Measurements from ENCODE around the gene IER5L. TPM values are rescaled to one million over a fixed set of nuclear protein-coding genes. Genes with fewer than 3 reads are reported as not detected.

IER5L gene
- total and polyA plus RNA-seq, 8 donors, result 5.7 to 21.4 (median 8.2) TPM

DNA sequence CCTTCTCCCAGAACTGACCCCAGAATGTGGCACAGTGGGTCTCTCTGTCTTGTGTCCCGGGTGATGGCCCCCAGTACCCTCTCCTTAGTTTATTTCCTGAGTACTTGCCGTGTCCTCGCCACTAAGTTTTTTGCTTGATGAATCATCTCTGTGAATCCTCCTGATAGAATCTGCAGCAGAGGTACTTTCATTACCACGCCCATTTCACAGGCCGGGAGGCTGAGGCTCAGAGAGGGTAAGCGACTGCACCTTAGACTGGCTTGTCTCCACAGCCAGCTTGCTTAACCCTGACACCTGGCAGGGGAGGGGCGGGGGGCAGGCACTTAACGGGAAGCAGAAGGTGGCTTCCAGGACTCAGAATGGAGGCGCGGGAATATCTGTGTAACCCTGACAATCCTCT, 7.9 kb upstream of the IER5L start:
- intact Hi-C loops (cut with DNase I), result no loop called here
- H3K36me3 ChIP-seq, result no peaks in the 10 kb centered on the region
- no peak overlapping the region for H3K4me3 ChIP-seq
- H3K4me1 ChIP-seq, result no peaks in the 10 kb centered on the region
- ATAC-seq, result no peak
- TF ChIP-seq, protein P1, sequence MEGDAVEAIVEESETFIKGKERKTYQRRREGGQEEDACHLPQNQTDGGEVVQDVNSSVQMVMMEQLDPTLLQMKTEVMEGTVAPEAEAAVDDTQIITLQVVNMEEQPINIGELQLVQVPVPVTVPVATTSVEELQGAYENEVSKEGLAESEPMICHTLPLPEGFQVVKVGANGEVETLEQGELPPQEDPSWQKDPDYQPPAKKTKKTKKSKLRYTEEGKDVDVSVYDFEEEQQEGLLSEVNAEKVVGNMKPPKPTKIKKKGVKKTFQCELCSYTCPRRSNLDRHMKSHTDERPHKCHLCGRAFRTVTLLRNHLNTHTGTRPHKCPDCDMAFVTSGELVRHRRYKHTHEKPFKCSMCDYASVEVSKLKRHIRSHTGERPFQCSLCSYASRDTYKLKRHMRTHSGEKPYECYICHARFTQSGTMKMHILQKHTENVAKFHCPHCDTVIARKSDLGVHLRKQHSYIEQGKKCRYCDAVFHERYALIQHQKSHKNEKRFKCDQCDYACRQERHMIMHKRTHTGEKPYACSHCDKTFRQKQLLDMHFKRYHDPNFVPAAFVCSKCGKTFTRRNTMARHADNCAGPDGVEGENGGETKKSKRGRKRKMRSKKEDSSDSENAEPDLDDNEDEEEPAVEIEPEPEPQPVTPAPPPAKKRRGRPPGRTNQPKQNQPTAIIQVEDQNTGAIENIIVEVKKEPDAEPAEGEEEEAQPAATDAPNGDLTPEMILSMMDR (IDR thresholded peaks at IDR 0.05), result no peak
- DNase-seq, result no peak
- H3K9me3 ChIP-seq, result no peaks in the 10 kb centered on the region
- H3K27ac ChIP-seq, result no peak overlapping the region
- H3K27me3 ChIP-seq, result no peaks in the 10 kb centered on the region

DNA sequence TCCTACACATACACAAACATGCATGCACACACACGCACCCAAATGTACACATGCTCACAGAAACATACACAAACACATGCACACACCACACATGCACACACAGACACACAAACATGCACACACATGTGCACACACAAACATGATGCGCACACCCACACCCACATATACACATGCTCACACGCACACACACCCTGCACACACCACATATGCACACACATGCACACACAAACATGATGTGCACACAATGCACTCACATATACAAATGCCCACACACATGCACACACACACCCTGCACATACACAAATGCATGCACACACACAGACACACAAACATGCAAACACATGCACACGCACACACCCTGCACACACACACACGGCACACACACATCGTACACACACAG, 7.3 kb upstream of the IER5L start:
- ATAC-seq, result no peak
- intact Hi-C loops (cut with DNase I), result no loop called here
- no peaks in the 10 kb centered on the region for H3K4me1 ChIP-seq

DNA sequence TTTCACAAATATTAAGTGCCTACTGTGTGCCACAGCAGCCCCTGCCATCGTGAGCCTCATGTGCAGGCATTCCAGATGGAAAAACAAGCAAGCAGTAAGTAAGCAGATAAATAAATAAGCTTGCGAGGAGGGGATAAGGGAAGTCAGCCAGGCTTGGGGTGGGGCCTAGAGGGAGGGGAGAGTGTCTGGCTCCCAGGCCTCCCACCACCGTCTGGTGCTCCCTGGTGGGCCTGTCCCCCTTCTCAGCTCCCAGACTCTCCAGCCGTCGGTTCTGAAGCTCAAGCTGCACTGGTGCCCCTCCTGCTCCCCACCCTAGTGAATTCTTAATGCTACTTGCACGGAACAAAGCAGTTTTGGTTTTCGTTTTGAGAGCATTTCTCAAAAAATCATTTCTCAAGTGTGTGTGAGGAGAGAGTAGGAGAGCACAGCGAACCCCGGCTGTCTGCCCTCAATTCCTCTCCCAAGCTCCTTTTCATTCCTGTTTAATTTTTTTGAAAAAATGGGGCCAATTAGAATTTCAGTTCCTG, 6.6 kb upstream of the IER5L start:
- ATAC-seq (no peak), DNase-seq (no peak)
- Histone ChIP-seq H3K9me3 (no peaks in the 10 kb centered on the region), H3K4me3 (no peak overlapping the region), H3K36me3 (no peaks in the 10 kb centered on the region), H3K27me3 (no peaks in the 10 kb centered on the region), H3K27ac (no peak overlapping the region), H3K4me1 (no peaks in the 10 kb centered on the region)
- intact Hi-C loops (cut with DNase I), result no loop called here
- TF ChIP-seq, protein P1 (IDR thresholded peaks at IDR 0.05), result no peak

More for the DNA sequence above, 7.3 kb upstream of the IER5L start:
- TF ChIP-seq, protein P1 (IDR thresholded peaks at IDR 0.05), result no peak
- Histone ChIP-seq H3K27ac (no peak overlapping the region), H3K27me3 (no peaks in the 10 kb centered on the region), H3K4me3 (no peak overlapping the region), H3K9me3 (no peaks in the 10 kb centered on the region), H3K36me3 (no peaks in the 10 kb centered on the region)
- no peak for DNase-seq

DNA sequence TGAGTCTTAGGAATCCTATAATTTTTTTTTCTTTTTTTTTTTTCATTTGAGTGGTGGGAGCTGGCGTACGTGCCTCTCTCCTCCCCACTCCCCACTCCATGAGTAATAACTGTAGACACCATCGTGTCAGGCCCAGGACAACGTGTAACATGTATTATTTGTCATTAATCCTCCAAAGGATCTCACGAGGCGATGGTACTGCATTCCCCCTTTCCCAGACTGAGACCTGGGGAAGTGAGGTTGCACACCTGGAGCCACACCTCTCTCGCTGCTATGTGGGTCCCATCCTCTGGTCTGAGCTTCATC, 6.1 kb upstream of the IER5L start:
- ATAC-seq, result no peak
- no peaks in the 10 kb centered on the region for H3K9me3 ChIP-seq
- no peaks in the 10 kb centered on the region for H3K4me1 ChIP-seq
- no peak overlapping the region for H3K4me3 ChIP-seq
- TF ChIP-seq, protein P1 (IDR thresholded peaks at IDR 0.05), result no peak
- H3K27me3 ChIP-seq, result no peaks in the 10 kb centered on the region
- no peak for DNase-seq
- intact Hi-C loops (cut with DNase I), result no loop called here
- no peak overlapping the region for H3K27ac ChIP-seq
- H3K36me3 ChIP-seq, result no peaks in the 10 kb centered on the region

DNA sequence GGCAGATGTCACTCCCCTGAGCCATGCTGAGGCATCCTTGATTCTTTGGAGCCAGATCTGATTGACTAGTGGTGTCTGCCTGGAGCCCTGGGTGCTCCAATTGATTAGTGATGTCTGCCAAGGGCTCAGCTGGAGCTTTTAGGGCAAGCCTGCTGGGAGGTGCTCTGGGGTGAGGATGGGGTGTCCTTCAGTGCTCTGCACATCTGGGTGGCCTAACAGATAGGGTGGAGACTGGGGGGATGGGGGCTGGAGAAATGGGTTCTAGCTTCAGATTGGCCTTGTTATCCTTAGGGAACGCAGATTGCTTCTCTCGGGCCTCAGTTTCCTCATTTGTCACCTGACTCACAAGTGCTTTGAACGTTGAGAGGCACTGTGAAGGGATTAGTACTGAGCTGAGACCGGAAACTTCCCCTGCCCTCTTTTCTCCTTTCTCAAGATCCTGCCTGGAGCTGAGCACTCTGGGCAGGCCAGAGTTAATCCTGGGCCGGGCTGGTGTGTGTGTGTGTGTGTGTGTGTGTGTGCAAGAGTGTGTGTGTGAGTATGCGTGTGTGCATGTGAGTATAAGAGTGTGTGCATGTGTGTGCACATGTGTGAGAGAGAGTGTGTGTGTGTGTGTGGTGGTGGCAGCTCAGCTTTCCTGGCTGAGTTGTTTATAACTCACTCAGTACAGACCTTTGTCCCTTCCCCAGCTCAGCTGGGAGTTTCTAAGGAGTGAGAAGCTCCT, 5.6 kb upstream of the IER5L start:
- DNase-seq, result no peak
- intact Hi-C loops (cut with DNase I), result no loop called here
- no peaks in the 10 kb centered on the region for H3K9me3 ChIP-seq

More for the DNA sequence above, 5.6 kb upstream of the IER5L start:
- Histone ChIP-seq H3K4me1 (peaks cover 0 to 3% of the 10 kb centered on the region in 2 donors), H3K27ac (no peak overlapping the region), H3K27me3 (no peaks in the 10 kb centered on the region), H3K36me3 (no peaks in the 10 kb centered on the region), H3K4me3 (no peak overlapping the region)
- ATAC-seq, result no peak
- TF ChIP-seq, protein P1 (IDR thresholded peaks at IDR 0.05), result no peak
